Bronchial epithelial cell (primary cell): ENCODE data around the gene ADAM23. TPM values are rescaled to one million over a fixed set of nuclear protein-coding genes. Genes with fewer than 3 reads are reported as not detected.
A peak's percentile ranks its signal among the peaks of the same experiment; 100 is the strongest.

Experiments used
- DNase-seq: peaks from one replicate; pipeline ENCODE4 v3.0.0-alpha.2; 2010; ENCODE audit warnings: low read depth
- FAIRE-seq: peaks from 2 replicates; lab custom pipeline; 2011; peaks lifted over from hg19 to GRCh38; lab: Jason Lieb, UNC
- H3K27me3 ChIP-seq: 2 replicates; pipeline ENCODE4 v1.5.1; 2011; ENCODE audit warnings: low read length; ENCODE audit not compliant: control insufficient read depth, insufficient read depth
- H3K36me3 ChIP-seq: 2 replicates; pipeline ENCODE4 v1.5.1; 2011; ENCODE audit warnings: low read length; ENCODE audit not compliant: control insufficient read depth, insufficient read depth
- H3K4me3 ChIP-seq: 2 replicates; pipeline ENCODE4 v1.5.1; 2011; ENCODE audit warnings: mild to moderate bottlenecking, low read depth, low read length, control low read depth
- total RNA-seq: library from RNA; depleted of rRNA; stranded (reverse); fragments of >200 nt; gene quantifications from 2 replicates; pipeline ENCODE4 v1.2.1, GENCODE V29; 2014
- TF ChIP-seq, protein P1 (sequence below): IDR thresholded peaks from 2 replicates; pipeline ENCODE4 v1.5.1; 2011; ENCODE audit warnings: mild to moderate bottlenecking, moderate library complexity, low read length, control low read depth, inconsistent platforms; ENCODE audit not compliant: insufficient read depth, severe bottlenecking

ADAM23 gene
- total RNA-seq, 1 donor from 2014 or later, result under 0.01 TPM

DNA sequence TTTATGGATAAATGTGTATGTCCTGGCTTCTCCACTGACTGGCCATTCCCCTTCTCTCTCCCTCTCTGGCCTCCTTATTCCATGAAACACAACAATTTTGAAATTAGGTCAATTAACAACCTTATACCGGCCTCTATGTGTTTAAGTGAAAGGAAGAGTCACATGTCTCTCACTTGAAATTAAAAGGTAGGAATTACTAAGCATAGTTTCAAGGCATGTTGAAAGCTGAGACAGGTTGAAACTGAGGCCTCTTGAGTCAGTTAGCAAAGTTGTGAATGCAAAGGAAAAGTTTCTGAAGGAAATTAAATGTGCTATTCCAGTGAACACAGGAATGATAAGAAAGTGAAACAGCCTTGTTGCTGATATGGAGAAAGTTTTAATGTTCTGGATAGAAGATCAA is 69.7 kb downstream of the ADAM23 start:
- TF ChIP-seq, protein P1, sequence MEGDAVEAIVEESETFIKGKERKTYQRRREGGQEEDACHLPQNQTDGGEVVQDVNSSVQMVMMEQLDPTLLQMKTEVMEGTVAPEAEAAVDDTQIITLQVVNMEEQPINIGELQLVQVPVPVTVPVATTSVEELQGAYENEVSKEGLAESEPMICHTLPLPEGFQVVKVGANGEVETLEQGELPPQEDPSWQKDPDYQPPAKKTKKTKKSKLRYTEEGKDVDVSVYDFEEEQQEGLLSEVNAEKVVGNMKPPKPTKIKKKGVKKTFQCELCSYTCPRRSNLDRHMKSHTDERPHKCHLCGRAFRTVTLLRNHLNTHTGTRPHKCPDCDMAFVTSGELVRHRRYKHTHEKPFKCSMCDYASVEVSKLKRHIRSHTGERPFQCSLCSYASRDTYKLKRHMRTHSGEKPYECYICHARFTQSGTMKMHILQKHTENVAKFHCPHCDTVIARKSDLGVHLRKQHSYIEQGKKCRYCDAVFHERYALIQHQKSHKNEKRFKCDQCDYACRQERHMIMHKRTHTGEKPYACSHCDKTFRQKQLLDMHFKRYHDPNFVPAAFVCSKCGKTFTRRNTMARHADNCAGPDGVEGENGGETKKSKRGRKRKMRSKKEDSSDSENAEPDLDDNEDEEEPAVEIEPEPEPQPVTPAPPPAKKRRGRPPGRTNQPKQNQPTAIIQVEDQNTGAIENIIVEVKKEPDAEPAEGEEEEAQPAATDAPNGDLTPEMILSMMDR, result no peak
- Histone ChIP-seq H3K36me3 (no peaks in the 10 kb centered on the region), H3K27me3 (no peaks in the 10 kb centered on the region), H3K4me3 (no peak overlapping the region)
- DNase-seq, result peak; percentile 22
- FAIRE-seq, result no peak

DNA sequence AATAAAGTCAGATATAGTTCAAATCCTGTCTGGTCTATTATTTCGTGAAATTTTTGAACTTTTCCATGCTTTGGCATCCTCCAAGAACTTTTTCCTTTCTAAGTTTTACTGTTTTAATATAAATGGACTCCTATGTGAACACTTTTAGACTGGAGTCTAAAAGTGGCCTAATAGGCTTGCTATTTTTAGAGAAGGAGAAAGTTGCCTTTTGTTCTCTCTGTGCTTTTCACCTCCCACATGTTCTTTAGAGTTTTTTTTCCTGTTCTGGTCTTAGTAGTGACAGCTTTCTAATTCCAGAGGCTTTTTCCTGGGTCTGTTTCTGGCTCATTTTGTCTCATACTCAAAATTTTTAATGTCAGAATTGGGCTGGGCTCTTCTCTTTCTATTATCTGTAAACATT is 72.2 kb downstream of the ADAM23 start:
- TF ChIP-seq, protein P1, result no peak
- no peak for FAIRE-seq
- Histone ChIP-seq H3K4me3 (no peak overlapping the region), H3K36me3 (no peaks in the 10 kb centered on the region), H3K27me3 (no peaks in the 10 kb centered on the region)
- no peak for DNase-seq

DNA sequence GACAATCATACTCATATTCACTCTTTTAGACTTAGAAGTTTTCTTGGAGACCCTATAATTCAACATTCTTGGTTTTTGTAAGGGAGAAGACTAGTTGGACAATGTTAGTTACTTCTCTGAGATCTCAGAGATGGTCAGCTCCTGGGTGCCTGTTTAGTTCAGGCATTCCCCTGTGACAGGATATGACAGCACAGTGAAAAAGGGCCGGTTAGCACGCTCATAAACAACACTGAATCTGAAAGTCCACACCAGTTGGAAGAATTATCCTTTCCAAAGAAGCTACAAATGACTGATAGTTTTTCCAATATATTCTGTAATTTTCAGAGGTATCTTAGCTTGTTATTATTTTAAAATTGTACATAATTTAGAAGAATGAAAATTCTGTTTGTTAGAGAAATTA is 75.7 kb downstream of the ADAM23 start:
- no peaks in the 10 kb centered on the region for H3K36me3 ChIP-seq
- no peaks in the 10 kb centered on the region for H3K27me3 ChIP-seq
- TF ChIP-seq, protein P1, result no peak
- no peak for FAIRE-seq
- no peak for DNase-seq
- no peak overlapping the region for H3K4me3 ChIP-seq

DNA sequence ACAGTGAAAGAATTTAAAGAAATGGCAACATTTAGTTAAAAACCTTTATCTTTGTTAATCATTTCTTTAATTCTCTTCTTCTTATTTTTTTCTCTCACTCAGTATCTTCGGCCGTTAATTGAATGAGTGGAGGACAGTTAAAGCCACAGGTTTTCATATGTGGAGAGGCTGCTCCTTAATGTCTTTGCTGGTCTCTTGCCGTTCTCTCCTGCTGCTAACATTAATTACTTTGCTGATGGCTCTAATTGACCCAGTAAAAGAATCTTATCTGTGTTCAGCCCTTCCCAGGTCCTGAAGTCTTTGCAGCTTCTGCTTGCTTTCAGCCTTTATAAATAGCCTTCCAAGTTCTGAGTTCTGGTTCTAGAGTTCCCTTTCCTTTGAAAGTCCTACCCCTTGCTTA is 77.1 kb downstream of the ADAM23 start:
- Histone ChIP-seq H3K27me3 (no peaks in the 10 kb centered on the region), H3K36me3 (no peaks in the 10 kb centered on the region), H3K4me3 (no peak overlapping the region)
- DNase-seq (no peak), FAIRE-seq (no peak)
- TF ChIP-seq, protein P1, result no peak

DNA sequence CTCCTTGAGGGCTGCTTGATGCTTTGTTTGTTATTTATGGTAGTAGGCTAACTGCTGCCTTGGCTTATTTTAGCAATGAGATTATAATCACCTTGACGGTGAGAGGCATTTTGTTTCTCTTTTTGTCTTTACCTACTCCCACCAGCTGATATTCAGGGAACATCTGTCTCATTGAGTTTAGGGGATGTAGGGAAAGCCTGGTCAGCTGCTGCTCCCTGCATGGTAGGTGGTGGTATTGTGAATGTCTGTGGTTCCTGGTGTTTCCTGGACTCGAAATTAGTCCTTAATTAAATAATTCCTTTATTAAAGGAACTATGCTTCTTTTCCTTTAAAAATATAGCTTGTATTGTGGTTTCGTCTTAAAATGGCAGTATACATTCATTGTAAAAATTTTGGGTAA is 77.8 kb downstream of the ADAM23 start:
- no peaks in the 10 kb centered on the region for H3K27me3 ChIP-seq
- TF ChIP-seq, protein P1, result no peak
- no peak overlapping the region for H3K4me3 ChIP-seq
- no peak for DNase-seq
- no peak for FAIRE-seq
- no peaks in the 10 kb centered on the region for H3K36me3 ChIP-seq

DNA sequence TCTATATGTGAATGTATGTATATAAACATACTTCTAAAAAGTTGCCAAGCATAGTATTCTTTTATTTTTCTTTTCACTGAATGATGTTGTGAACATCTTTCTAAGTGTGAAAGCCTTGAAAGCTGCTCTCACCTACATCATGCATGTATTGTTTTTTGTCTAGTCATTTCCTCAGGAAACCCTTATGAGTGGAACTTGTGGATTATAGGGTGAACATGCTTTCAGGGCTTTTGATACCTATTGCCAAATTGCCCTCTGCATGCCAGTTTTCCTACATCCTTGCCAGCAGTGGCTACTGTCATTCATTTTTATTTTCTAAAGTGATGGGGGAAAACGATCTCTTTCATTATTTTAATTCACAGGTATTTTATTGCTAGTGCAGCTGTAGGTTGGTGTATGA is 78.3 kb downstream of the ADAM23 start:
- FAIRE-seq, result no peak
- no peak for DNase-seq
- Histone ChIP-seq H3K36me3 (no peaks in the 10 kb centered on the region), H3K4me3 (no peak overlapping the region), H3K27me3 (no peaks in the 10 kb centered on the region)
- TF ChIP-seq, protein P1, result no peak
